GM12892 (cell line): Measurements from ENCODE around the gene PRKAG2.

Experiments
- POLR2A ChIP-seq: IDR thresholded peaks from 2 replicates; pipeline ENCODE4 v1.6.1; 2011; ENCODE audit warnings: low read depth, low read length, control low read depth
- POLR2AphosphoS5 ChIP-seq: IDR thresholded peaks from 2 replicates; pipeline ENCODE4 v1.6.1; 2011; ENCODE audit warnings: low read depth, low read length, control low read depth

DNA sequence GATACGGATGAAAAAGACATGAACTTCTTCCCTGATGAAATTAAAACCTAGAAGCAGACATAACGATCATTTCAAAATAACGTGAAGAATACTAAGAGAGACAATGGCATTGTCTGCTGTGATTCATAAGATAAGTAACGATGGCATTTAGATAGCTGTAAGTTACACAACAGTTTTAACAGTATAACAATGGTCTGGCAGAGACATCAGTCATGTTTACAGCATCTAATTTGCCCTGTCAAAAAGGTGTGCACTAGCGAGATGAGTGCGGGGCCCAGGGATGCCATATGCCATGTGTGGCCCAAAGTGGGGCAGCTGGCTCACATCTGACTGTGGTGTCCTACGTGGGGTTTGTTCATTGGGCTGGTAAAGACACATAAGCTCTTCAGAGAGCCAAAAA lies 301.5 kb downstream of the PRKAG2 start:
- TF ChIP-seq POLR2AphosphoS5, result no peak
- no peak for TF ChIP-seq POLR2A
